SK-N-SH (cell line): ENCODE results near the gene KNDC1. TPM values are rescaled to one million over a fixed set of nuclear protein-coding genes. Genes with fewer than 3 reads are reported as not detected.

Experiments used
- CTCF ChIA-PET: fragments of 300-600, 350-600 bp; formaldehyde crosslinking; extraction: SDS; loops from one replicate; lab custom pipeline; 2021; lab: Yijun Ruan, JAX
- POLR2A ChIA-PET: fragments of 350-600 bp; sonication (Branson Sonifier 250); formaldehyde crosslinking; extraction: SDS; loops from one replicate; lab custom pipeline; 2020; ENCODE audit warnings: antibody characterized with exemption, inconsistent platforms; lab: Yijun Ruan, JAX
- DNase-seq: peaks from one replicate; pipeline ENCODE4 v3.0.0; 2012
- H2AFZ ChIP-seq: fragments of 200-600 bp; sonication (generic); 2 replicates; pipeline ENCODE4 v1.8.1; 2016; ENCODE audit warnings: antibody characterized with exemption, mild to moderate bottlenecking, low read depth
- H3F3A ChIP-seq: fragments of 200-600 bp; sonication (generic); replicated peaks from 2 replicates; pipeline ENCODE3; 2016; ENCODE audit warnings: antibody characterized with exemption, mild to moderate bottlenecking; ENCODE audit not compliant: insufficient read depth
- H3K27ac ChIP-seq, 2 experiments: fragments of 200-500 bp in 1 of 2; fragments of 200-600 bp in 1 of 2; sonication (Bioruptor generic) in 1 of 2; sonication (generic), shearing (Covaris generic) in 1 of 2; 2 replicates each; pipeline versions ENCODE4 v1.5.1 to v1.6.1; 2014 to 2016; ENCODE audit warnings: low read depth in 2 of 2, inconsistent platforms in 1 of 2, low read length in 1 of 2, mild to moderate bottlenecking in 1 of 2, mixed read lengths in 1 of 2
- H3K27me3 ChIP-seq: fragments of 200-600 bp; sonication (generic), shearing (Covaris generic); 2 replicates; pipeline ENCODE4 v1.6.1; 2016; ENCODE audit warnings: mixed run types; ENCODE audit not compliant: insufficient read depth
- H3K36me3 ChIP-seq, 2 experiments: fragments of 200-500 bp in 1 of 2; fragments of 200-600 bp in 1 of 2; sonication (Bioruptor generic) in 1 of 2; sonication (generic) in 1 of 2; replicated peaks in 1 of 2; 2 replicates each; pipeline versions ENCODE3 to v1.5.1; 2014 to 2016; ENCODE audit warnings: low read length in 1 of 2, mild to moderate bottlenecking in 1 of 2; ENCODE audit not compliant: insufficient read depth in 2 of 2, control insufficient read depth in 1 of 2
- H3K4me1 ChIP-seq, 2 experiments: fragments of 200-500 bp in 1 of 2; fragments of 200-600 bp in 1 of 2; sonication (Bioruptor generic) in 1 of 2; sonication (generic), shearing (Covaris generic) in 1 of 2; 2 replicates each; pipeline versions ENCODE4 v1.5.1 to v1.6.1; 2014 to 2016; ENCODE audit warnings: low read depth in 1 of 2, low read length in 1 of 2, mixed run types in 1 of 2; ENCODE audit not compliant: insufficient read depth in 2 of 2, control insufficient read depth in 1 of 2
- H3K4me2 ChIP-seq: fragments of 200-600 bp; sonication (generic), shearing (Covaris generic); 2 replicates; pipeline ENCODE4 v1.6.1; 2017; ENCODE audit warnings: mixed run types
- H3K4me3 ChIP-seq, 2 experiments: fragments of 200-500 bp in 1 of 2; fragments of 200-600 bp in 1 of 2; sonication (Bioruptor generic) in 1 of 2; sonication (generic), shearing (Covaris generic) in 1 of 2; 2 replicates each; pipeline versions ENCODE4 v1.5.1 to v1.8.1; 2014 to 2016; ENCODE audit warnings: low read depth in 2 of 2, inconsistent platforms in 1 of 2, low read length in 1 of 2, mild to moderate bottlenecking in 1 of 2, mixed read lengths in 1 of 2, moderate library complexity in 1 of 2
- H3K79me2 ChIP-seq: fragments of 200-600 bp; sonication (generic); 2 replicates; pipeline ENCODE4 v1.8.1; 2017; ENCODE audit warnings: mild to moderate bottlenecking; ENCODE audit not compliant: insufficient read depth
- H3K9ac ChIP-seq: fragments of 200-600 bp; sonication (generic); 2 replicates; pipeline ENCODE4 v1.6.1; 2017; ENCODE audit warnings: mixed run types
- H3K9me2 ChIP-seq: fragments of 200-600 bp; sonication (generic); 2 replicates; pipeline ENCODE4 v1.6.1; 2017; ENCODE audit warnings: mixed run types
- H3K9me3 ChIP-seq: fragments of 200-600 bp; sonication (generic); 2 replicates; pipeline ENCODE4 v1.6.1; 2017; ENCODE audit warnings: mixed run types, mild to moderate bottlenecking, moderate library complexity
- H4K20me1 ChIP-seq: fragments of 200-600 bp; sonication (generic); 2 replicates; pipeline ENCODE4 v1.6.1; 2017; ENCODE audit warnings: mild to moderate bottlenecking, mixed run types; ENCODE audit not compliant: insufficient read depth
- CHD2 ChIP-seq: fragments of 150-350 bp; IDR thresholded peaks from 2 replicates; pipeline ENCODE4 v1.6.1; 2018; ENCODE audit warnings: low read length; ENCODE audit not compliant: partially characterized antibody
- CTCF ChIP-seq: fragments of 200-600 bp; sonication (generic); IDR thresholded peaks from 2 replicates; pipeline ENCODE4 v1.6.1; 2017; ENCODE audit warnings: antibody characterized with exemption, mild to moderate bottlenecking, moderate library complexity
- EP300 ChIP-seq, 2 experiments: IDR thresholded peaks; 2 replicates each; pipeline versions ENCODE4 v1.4.0 to v1.6.1; 2012; ENCODE audit warnings: borderline replicate concordance in 1 of 2, low read depth in 1 of 2, low read length in 1 of 2
- EZH2phosphoT487 ChIP-seq: fragments of 200-600 bp; sonication (generic); IDR thresholded peaks from 2 replicates; pipeline ENCODE4 v1.6.1; 2017; ENCODE audit warnings: low read depth, mixed run types, mild to moderate bottlenecking, antibody characterized with exemption, moderate library complexity, borderline replicate concordance
- FOSL2 ChIP-seq: IDR thresholded peaks from 2 replicates; pipeline ENCODE4 v1.4.0; 2012; ENCODE audit warnings: low read depth, mild to moderate bottlenecking, moderate library complexity, borderline replicate concordance
- GABPA ChIP-seq: IDR thresholded peaks from 2 replicates; pipeline ENCODE4 v1.4.0; 2012; ENCODE audit warnings: low read depth, mild to moderate bottlenecking
- GATA2 ChIP-seq: sonication (generic); formaldehyde crosslinking; IDR thresholded peaks from 2 replicates; pipeline ENCODE4 v1.5.0; 2020; ENCODE audit warnings: mild to moderate bottlenecking, missing genetic modification reagents
- IRF3 ChIP-seq: fragments of 150-350 bp; IDR thresholded peaks from 2 replicates; pipeline ENCODE4 v1.6.1; 2016; ENCODE audit warnings: mild to moderate bottlenecking, low read depth, low read length
- MAX ChIP-seq: IDR thresholded peaks from 2 replicates; pipeline ENCODE4 v1.4.0; 2012; ENCODE audit warnings: low read depth
- MEF2A ChIP-seq: IDR thresholded peaks from 2 replicates; pipeline ENCODE4 v1.4.0; 2012; ENCODE audit warnings: low read depth, borderline replicate concordance
- NRF1 ChIP-seq: IDR thresholded peaks from 2 replicates; pipeline ENCODE4 v1.6.1; 2012; ENCODE audit warnings: low read depth, mild to moderate bottlenecking, low read length
- REST ChIP-seq: IDR thresholded peaks from 2 replicates; pipeline ENCODE4 v1.6.1; 2012; ENCODE audit warnings: mild to moderate bottlenecking, low read depth, low read length, moderate library complexity
- RXRA ChIP-seq: IDR thresholded peaks from 2 replicates; pipeline ENCODE4 v1.4.0; 2012; ENCODE audit warnings: low read depth, mild to moderate bottlenecking, borderline replicate concordance
- TCF12 ChIP-seq: IDR thresholded peaks from 2 replicates; pipeline ENCODE4 v1.4.0; 2012
- YY1 ChIP-seq: IDR thresholded peaks from 2 replicates; pipeline ENCODE4 v1.4.0; 2012; ENCODE audit warnings: low read depth, mild to moderate bottlenecking
- WGBS: methylation state at CpG from one replicate; pipeline ENCODE4 v1.1.6; 2017; ENCODE audit warnings: low lambda C conversion rate; 5-methylcytosine and 5-hydroxymethylcytosine counted together
- polyA plus RNA-seq, 3 experiments: library from polyadenylated mRNA; depleted of rRNA; stranded (reverse); fragments of >200 nt; gene quantifications; 2 replicates each; pipeline ENCODE4 v1.2.3, GENCODE V29; 2012

KNDC1 gene
- polyA plus RNA-seq, 1 of the 3 experiments (the other 2 are of a cell fraction): 1.4 TPM

GRCh38 chr10:133170092-133170491 is 10.1 kb downstream of the KNDC1 start:
- CTCF ChIA-PET: no interaction called here
- no peak for DNase-seq
- Histone ChIP-seq H3K4me1 (no peaks in the 10 kb centered on the region), H3K9ac (no peak overlapping the region), H3K4me2 (no peak overlapping the region), H3K27me3 (no peaks in the 10 kb centered on the region), H3K36me3 (no peaks in the 10 kb centered on the region), H4K20me1 (no peaks in the 10 kb centered on the region), H3F3A (no peaks in the 10 kb centered on the region), H3K27ac (no peak overlapping the region), H3K9me2 (no peaks in the 10 kb centered on the region), H3K9me3 (no peaks in the 10 kb centered on the region), H3K79me2 (no peaks in the 10 kb centered on the region), H2AFZ (no peak overlapping the region), H3K4me3 (no peak overlapping the region)
- TF ChIP-seq YY1 (no peak), MEF2A (no peak), REST (no peak), FOSL2 (no peak), EP300 (IDR thresholded peaks at IDR 0.05; ENCODE audit: borderline replicate concordance in 1 of 2, low read depth in 1 of 2, low read length in 1 of 2) (no peak)
- WGBS: 69% methylated on average over 8 of the region's 17 CpGs
- POLR2A ChIA-PET: no interaction called here

GRCh38 chr10:133173860-133174640 is 14.0 kb downstream of the KNDC1 start:
- Histone ChIP-seq H3K36me3 (no peaks in the 10 kb centered on the region), H3K4me1 (no peaks in the 10 kb centered on the region), H3K4me2 (no peak overlapping the region), H3K9ac (no peak overlapping the region), H3K27ac (no peak overlapping the region), H4K20me1 (no peaks in the 10 kb centered on the region), H3K4me3 (no peak overlapping the region), H3F3A (peaks cover 13% of the 10 kb centered on the region), H3K79me2 (no peaks in the 10 kb centered on the region), H2AFZ (no peak overlapping the region), H3K9me2 (no peaks in the 10 kb centered on the region), H3K27me3 (no peaks in the 10 kb centered on the region), H3K9me3 (no peaks in the 10 kb centered on the region)
- POLR2A ChIA-PET: no interaction called here
- DNase-seq: no peak
- CTCF ChIA-PET: interaction anchor here (0.7 kb wide), 1 partner anchor 443 kb away, joined by 3 read pairs; no protein-coding TSS in a partner anchor
- WGBS: 63% methylated on average over 15 of the region's 15 CpGs
- TF ChIP-seq GATA2 (CRISPR knock-in tag) (no peak), FOSL2 (no peak), MAX (no peak), REST (no peak), IRF3 (no peak), TCF12 (no peak), EZH2phosphoT487 (no peak), NRF1 (no peak), CHD2 (no peak), GABPA (no peak), RXRA (no peak), CTCF (no peak)
